Neural cell (in vitro differentiated cells): ENCODE data around the gene TECPR1.

Source experiments
- CTCF ChIP-seq: fragments of 450-650 bp; IDR thresholded peaks from 2 replicates; pipeline ENCODE4 v1.5.1; 2014; ENCODE audit warnings: antibody characterized with exemption, mild to moderate bottlenecking, moderate library complexity; ENCODE audit not compliant: poor library complexity, severe bottlenecking
- EP300 ChIP-seq: fragments of 450-650 bp; conservative IDR thresholded peaks from 2 replicates; pipeline ENCODE4 v1.6.1; 2014; ENCODE audit warnings: antibody characterized with exemption, mild to moderate bottlenecking, moderate library complexity; ENCODE audit not compliant: poor library complexity, severe bottlenecking
- EZH2 ChIP-seq: fragments of 200-600, 300-800 bp; shearing (Covaris generic), sonication (generic); IDR thresholded peaks from 2 replicates; pipeline ENCODE4 v1.6.1; 2014; ENCODE audit warnings: antibody characterized with exemption, low read length, borderline replicate concordance, mild to moderate bottlenecking; ENCODE audit not compliant: insufficient read depth, poor library complexity, severe bottlenecking
- POLR2AphosphoS5 ChIP-seq: IDR thresholded peaks from 2 replicates; pipeline ENCODE4 v1.6.1; 2012
- RAD21 ChIP-seq: fragments of 450-650 bp; conservative IDR thresholded peaks from 2 replicates; pipeline ENCODE4 v1.6.1; 2014; ENCODE audit warnings: antibody characterized with exemption, mild to moderate bottlenecking, moderate library complexity
- REST ChIP-seq: IDR thresholded peaks from 2 replicates; pipeline ENCODE4 v1.6.1; 2012; ENCODE audit warnings: borderline replicate concordance
- SMC3 ChIP-seq: fragments of 450-650 bp; conservative IDR thresholded peaks from 2 replicates; pipeline ENCODE4 v1.6.1; 2014; ENCODE audit warnings: antibody characterized with exemption, mild to moderate bottlenecking, moderate library complexity; ENCODE audit not compliant: poor library complexity
- TAF1 ChIP-seq: IDR thresholded peaks from 2 replicates; pipeline ENCODE4 v1.6.1; 2012; ENCODE audit warnings: low read depth

DNA sequence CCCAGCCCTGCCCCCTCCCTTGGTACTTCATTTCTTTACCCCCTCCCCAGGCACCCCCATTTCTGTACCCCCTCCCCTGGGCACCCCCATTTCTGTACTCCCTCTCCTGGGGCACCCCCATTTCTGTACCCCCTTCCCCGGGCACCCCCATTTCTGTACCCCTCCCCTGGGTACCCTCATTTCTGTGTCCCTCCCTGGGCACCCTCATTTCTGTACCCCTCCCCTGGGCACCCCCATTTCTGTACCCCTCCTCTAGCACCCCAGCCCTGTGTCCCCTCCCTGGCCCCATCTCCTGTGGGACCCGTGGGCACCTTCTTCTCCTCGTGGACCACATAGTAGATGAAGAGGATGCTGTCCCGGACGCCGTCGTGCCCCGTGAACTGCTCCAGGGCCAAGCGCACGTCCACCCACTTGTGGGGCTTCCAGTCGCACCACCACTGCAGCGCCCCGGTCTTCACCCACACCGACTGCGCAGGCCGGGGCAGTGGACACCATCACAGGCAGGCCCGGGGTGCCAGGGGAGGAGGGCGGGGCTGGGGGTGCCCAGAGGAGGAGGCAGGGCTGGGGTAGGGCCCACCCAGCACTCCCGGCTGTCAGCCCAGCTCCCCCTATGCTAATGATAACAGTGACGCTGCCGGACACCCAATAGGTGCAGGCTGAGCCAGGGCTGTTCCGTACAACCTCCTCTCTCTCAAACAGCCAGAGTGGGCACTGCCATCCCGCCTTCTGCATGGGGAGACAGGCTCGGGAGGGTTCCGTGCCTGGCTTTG lies 20.4 kb downstream of the TECPR1 start:
- TF ChIP-seq EP300 = no peak
- no peak for TF ChIP-seq CTCF
- TF ChIP-seq POLR2AphosphoS5 = no peak
- TF ChIP-seq TAF1 = no peak
- TF ChIP-seq REST = no peak
- no peak for TF ChIP-seq RAD21
- no peak for TF ChIP-seq SMC3
- TF ChIP-seq EZH2 = no peak
